Thyroid gland (tissue), 4 donors: ENCODE data around the gene CCDC184. TPM values are rescaled to one million over a fixed set of nuclear protein-coding genes. Genes with fewer than 3 reads are reported as not detected.

Experiments
- DNase-seq, 2 donors: peaks; one replicate each; pipeline ENCODE4 v3.0.0-alpha.2; 2019
- H3K27ac ChIP-seq, 3 donors: fragments of 200-600 bp; sonication (generic); 1 replicate in 2 of 3; 2 replicates in 1 of 3; pipeline ENCODE4 v1.5.1; 2016 to 2019; ENCODE audit warnings: mild to moderate bottlenecking in 1 of 3, moderate library complexity in 1 of 3
- H3K27me3 ChIP-seq: fragments of 200-600 bp; sonication (generic); one replicate; pipeline ENCODE4 v1.5.1; 2019
- H3K36me3 ChIP-seq, 2 donors: fragments of 200-600 bp; sonication (generic); one replicate each; pipeline ENCODE4 v1.5.1; 2016 to 2019
- H3K4me1 ChIP-seq, 2 donors: fragments of 200-600 bp; sonication (generic); one replicate each; pipeline ENCODE4 v1.5.1; 2017 to 2019
- H3K4me3 ChIP-seq, 3 donors: fragments of 200-600 bp; sonication (generic); replicated peaks in 1 of 3; 1 replicate in 2 of 3; 2 replicates in 1 of 3; pipeline ENCODE4 v1.5.1; 2016; ENCODE audit warnings: mild to moderate bottlenecking in 1 of 3
- H3K9me3 ChIP-seq: fragments of 200-600 bp; sonication (generic); one replicate; pipeline ENCODE4 v1.5.1; 2017
- POLR2A ChIP-seq, 2 donors: fragments of 450-650 bp; IDR thresholded peaks; one replicate each; pipeline ENCODE4 v1.6.1; 2017; ENCODE audit warnings: antibody characterized with exemption in 2 of 2, mild to moderate bottlenecking in 2 of 2, moderate library complexity in 1 of 2
- WGBS, 2 donors: methylation state at CpG; one replicate each; pipeline ENCODE4 v1.1.5; 2017; 5-methylcytosine and 5-hydroxymethylcytosine counted together
- intact Hi-C: fragments of 100-400 bp; cut with DNase I; formaldehyde crosslinking; loops from one replicate; pipeline ENCODE4 v1.15.1; 2023
- total RNA-seq, 4 donors: library from RNA; depleted of rRNA; stranded (reverse); fragments of >200 nt; gene quantifications; one replicate each; pipeline ENCODE4 v1.2.3, GENCODE V29; 2016
- TF ChIP-seq, protein P1 (sequence below), 6 experiments: fragments of 200-600 bp in 3 of 6; fragments of 450-650 bp in 3 of 6; sonication (generic) in 3 of 6; IDR thresholded peaks; one replicate each; pipeline ENCODE4 v1.5.1; 2016 to 2019; ENCODE audit warnings: antibody characterized with exemption in 6 of 6, mild to moderate bottlenecking in 2 of 6, inconsistent platforms in 1 of 6, moderate library complexity in 1 of 6

The CCDC184 gene
- total RNA-seq, 4 donors from 2014 or later = 0.44 to 0.54 TPM; not detected in 2

DNA sequence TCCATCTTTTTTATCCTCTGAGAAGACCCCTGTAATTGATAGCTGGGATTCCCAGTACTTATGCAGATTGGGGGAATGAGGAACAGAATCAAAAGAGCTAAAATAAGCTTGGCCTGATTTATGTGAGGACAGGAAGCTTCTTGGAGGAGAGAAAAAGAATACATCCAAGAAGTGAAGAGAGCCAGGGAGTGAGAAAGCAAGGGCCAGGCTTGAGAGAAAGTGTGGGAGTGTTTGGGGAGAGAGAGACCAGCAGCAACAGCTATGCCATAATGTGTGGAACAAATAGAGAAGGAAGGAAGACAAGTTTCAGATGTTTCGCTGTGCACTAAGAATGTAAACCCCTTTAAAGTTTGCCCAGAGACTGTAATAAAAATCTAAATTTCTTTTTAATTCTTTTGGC is 4.0 kb upstream of the CCDC184 start:
- no peaks in the 10 kb centered on the region for H3K9me3 ChIP-seq
- intact Hi-C loops = no loop called here
- peaks cover 19 to 20% of the 10 kb centered on the region in 2 donors for H3K4me1 ChIP-seq
- no peak overlapping the region for H3K27ac ChIP-seq
- DNase-seq = no peak
- TF ChIP-seq, protein P1, sequence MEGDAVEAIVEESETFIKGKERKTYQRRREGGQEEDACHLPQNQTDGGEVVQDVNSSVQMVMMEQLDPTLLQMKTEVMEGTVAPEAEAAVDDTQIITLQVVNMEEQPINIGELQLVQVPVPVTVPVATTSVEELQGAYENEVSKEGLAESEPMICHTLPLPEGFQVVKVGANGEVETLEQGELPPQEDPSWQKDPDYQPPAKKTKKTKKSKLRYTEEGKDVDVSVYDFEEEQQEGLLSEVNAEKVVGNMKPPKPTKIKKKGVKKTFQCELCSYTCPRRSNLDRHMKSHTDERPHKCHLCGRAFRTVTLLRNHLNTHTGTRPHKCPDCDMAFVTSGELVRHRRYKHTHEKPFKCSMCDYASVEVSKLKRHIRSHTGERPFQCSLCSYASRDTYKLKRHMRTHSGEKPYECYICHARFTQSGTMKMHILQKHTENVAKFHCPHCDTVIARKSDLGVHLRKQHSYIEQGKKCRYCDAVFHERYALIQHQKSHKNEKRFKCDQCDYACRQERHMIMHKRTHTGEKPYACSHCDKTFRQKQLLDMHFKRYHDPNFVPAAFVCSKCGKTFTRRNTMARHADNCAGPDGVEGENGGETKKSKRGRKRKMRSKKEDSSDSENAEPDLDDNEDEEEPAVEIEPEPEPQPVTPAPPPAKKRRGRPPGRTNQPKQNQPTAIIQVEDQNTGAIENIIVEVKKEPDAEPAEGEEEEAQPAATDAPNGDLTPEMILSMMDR (IDR thresholded peaks at IDR 0.05) = no peak
- TF ChIP-seq POLR2A (IDR thresholded peaks at IDR 0.05) = no peak
- H3K27me3 ChIP-seq = peaks cover 6% of the 10 kb centered on the region
- H3K4me3 ChIP-seq = no peak overlapping the region
- H3K36me3 ChIP-seq = no peaks in the 10 kb centered on the region
- WGBS, 2 donors = 85 to 91% methylated on average over 1 of the region's 1 CpG

DNA sequence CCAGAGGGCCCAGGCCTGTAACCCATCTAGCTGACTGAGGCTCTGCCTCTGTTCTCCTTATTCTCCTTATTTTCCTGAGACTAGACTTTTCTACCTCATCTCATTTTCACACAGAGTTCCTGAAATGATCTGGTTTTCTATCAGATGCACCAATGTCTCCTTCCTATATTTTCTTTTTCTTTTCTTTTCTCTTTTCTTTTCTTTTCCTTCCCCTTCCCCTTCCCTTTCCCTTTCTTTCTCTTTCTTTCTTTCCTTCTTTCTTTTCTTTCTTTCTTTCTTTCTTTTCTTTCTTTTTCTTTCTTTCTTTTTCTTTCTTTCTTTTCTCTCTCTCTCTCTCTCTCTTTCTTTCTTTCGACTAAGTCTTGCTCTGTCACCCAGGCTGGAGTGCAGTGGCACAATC is 3.0 kb upstream of the CCDC184 start:
- no peak overlapping the region for H3K27ac ChIP-seq
- no peaks in the 10 kb centered on the region for H3K9me3 ChIP-seq
- H3K27me3 ChIP-seq = peaks cover 6% of the 10 kb centered on the region
- TF ChIP-seq, protein P1 (IDR thresholded peaks at IDR 0.05) = no peak
- no peak for TF ChIP-seq POLR2A (IDR thresholded peaks at IDR 0.05)
- 81 to 88% methylated on average over 1 of the region's 1 CpG for WGBS, 2 donors
- no peak overlapping the region for H3K4me3 ChIP-seq
- no peak for DNase-seq
- intact Hi-C loops = loop anchor here (10.0 kb wide), 1 partner anchor 174 kb away; the partner anchor contains the start of gene ZNF641
- no peaks in the 10 kb centered on the region for H3K36me3 ChIP-seq
- peaks cover 19 to 23% of the 10 kb centered on the region in 2 donors for H3K4me1 ChIP-seq

DNA sequence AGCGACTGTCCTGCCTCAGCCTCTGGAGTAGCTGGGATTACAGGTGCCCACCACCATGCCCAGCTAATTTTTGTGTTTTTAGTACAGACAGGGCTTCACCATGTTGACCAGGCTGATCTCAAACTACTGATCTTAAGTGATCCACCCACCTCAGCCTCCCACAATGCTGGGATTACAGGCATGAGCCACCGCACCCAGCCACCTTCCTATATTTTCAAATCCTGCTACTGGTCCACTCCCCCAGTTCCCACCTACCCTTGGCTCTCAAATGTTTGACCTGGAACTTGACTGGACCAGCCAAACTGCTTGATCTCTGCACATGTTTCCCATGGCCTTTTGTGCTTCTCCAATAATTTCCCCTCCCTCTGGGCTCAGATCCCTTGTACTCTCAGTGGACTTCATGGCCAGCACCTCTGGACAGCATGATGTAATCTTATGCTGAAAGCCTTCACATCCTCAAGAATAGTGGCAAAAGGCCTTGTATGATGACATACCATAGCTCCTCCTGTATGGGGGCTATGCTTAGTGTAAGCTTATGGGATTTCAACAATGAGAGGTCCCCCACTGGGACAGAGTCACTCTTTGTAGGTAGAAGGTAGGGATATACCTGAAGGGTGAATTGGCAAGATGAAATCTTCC is 2.5 kb upstream of the CCDC184 start:
- no peak for DNase-seq
- H3K27me3 ChIP-seq = peaks cover 6% of the 10 kb centered on the region
- WGBS, 2 donors = 80 to 85% methylated on average over 2 of the region's 2 CpGs

DNA sequence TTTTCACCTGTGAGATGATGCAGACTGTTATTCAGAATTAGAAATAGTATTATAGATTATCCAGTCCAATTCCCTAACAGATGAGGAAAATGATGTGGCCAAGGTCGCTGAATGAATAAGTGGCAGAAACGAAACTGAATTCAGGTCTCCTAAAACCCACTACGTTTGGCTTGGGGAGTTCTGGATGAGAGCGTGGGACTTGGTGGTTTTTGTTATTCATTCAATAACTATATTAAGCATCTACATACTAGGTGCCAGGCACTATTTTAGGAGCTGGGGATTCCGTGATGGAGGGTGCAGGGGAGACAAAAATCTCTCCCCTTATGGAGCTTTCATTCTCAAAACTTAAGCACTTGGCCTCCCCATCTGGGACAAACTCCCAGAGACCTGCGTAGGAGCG is 813 bp upstream of the CCDC184 start:
- Histone ChIP-seq H3K27ac (no peak overlapping the region), H3K27me3 (peaks cover 6% of the 10 kb centered on the region), H3K4me3 (peak overlapping the region in 2 of 3 donors; percentile 7 to 40), H3K36me3 (no peaks in the 10 kb centered on the region), H3K4me1 (peaks cover 19 to 23% of the 10 kb centered on the region in 2 donors), H3K9me3 (no peaks in the 10 kb centered on the region)
- DNase-seq = no peak
- no peak for TF ChIP-seq POLR2A (IDR thresholded peaks at IDR 0.05)
- TF ChIP-seq, protein P1 (IDR thresholded peaks at IDR 0.05) = no peak
- intact Hi-C loops = loop anchor here (10.0 kb wide), 1 partner anchor 172 kb away; the partner anchor contains the start of gene ZNF641
- 13 to 15% methylated on average over 7 of the region's 7 CpGs for WGBS, 2 donors

More for the DNA sequence above, 2.5 kb upstream of the CCDC184 start:
- intact Hi-C loops = loop anchor here (10.0 kb wide), 1 partner anchor 174 kb away; the partner anchor contains the start of gene ZNF641
- no peaks in the 10 kb centered on the region for H3K9me3 ChIP-seq
- H3K4me1 ChIP-seq = peaks cover 19 to 23% of the 10 kb centered on the region in 2 donors
- H3K36me3 ChIP-seq = no peaks in the 10 kb centered on the region
- no peak overlapping the region for H3K4me3 ChIP-seq
- no peak for TF ChIP-seq POLR2A (IDR thresholded peaks at IDR 0.05)
- TF ChIP-seq, protein P1 (IDR thresholded peaks at IDR 0.05) = no peak
- H3K27ac ChIP-seq = no peak overlapping the region

DNA sequence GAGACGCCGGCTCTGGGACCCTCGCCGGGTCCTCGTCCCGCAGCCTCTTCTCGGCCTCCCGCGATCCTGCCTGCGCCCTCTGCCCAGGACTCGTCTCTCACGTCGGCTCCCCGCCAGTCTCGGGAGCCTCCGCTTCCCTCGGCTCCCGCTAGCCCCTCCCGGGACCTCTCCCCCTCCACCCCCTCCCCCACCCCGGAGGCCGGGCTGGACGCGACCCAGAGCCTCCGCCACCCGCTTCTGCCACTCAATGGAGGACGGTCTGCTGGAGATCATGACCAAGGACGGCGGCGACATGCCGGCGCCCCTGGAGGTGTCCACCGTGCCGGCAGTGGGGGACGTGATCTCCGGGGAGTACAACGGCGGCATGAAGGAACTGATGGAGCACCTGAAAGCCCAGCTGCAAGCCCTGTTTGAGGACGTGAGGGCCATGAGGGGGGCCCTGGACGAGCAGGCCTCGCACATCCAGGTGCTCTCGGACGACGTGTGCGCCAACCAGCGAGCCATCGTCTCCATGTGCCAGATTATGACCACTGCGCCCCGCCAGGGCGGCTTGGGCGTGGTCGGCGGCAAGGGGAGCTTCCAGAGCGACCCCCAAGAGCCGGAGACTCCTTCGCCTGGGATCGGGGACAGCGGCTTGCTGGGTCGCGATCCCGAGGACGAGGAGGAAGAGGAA is 568 bp downstream of the CCDC184 start:
- H3K36me3 ChIP-seq = no peaks in the 10 kb centered on the region
- intact Hi-C loops = loop anchor here (10.0 kb wide), 1 partner anchor 171 kb away; the partner anchor contains the start of gene ZNF641
- peaks cover 19 to 23% of the 10 kb centered on the region in 2 donors for H3K4me1 ChIP-seq
- H3K27me3 ChIP-seq = peaks cover 6% of the 10 kb centered on the region
- WGBS, 2 donors = 3% methylated on average over 31 of the region's 61 CpGs; no CpG with 5 or more reads in 1 of the 2 donors
- no peak for DNase-seq
- TF ChIP-seq POLR2A (IDR thresholded peaks at IDR 0.05) = no peak
- TF ChIP-seq, protein P1 (IDR thresholded peaks at IDR 0.05) = no peak
- no peak overlapping the region for H3K27ac ChIP-seq
- H3K9me3 ChIP-seq = no peaks in the 10 kb centered on the region
- H3K4me3 ChIP-seq = peak overlapping the region in 1 of 3 donors; percentile 40
